Fibroblast of lung (primary cell): Measurements from ENCODE around the gene IFT81. TPM values are rescaled to one million over a fixed set of nuclear protein-coding genes. Genes with fewer than 3 reads are reported as not detected.

Source experiments
- DNase-seq, 2 donors: peaks; one replicate each; pipeline versions ENCODE4 v3.0.0 to v3.0.0-alpha.2; 2010; ENCODE audit warnings: low read depth in 2 of 2
- H2AFZ ChIP-seq: 2 replicates; pipeline ENCODE4 v1.5.1; 2012; ENCODE audit warnings: low read length, control low read depth, inconsistent platforms
- H3K27ac ChIP-seq: 2 replicates; pipeline ENCODE4 v1.5.1; 2011; ENCODE audit warnings: low read length, control low read depth; ENCODE audit not compliant: insufficient read depth
- H3K27me3 ChIP-seq: 2 replicates; pipeline ENCODE4 v1.5.1; 2011; ENCODE audit warnings: mild to moderate bottlenecking, low read length; ENCODE audit not compliant: control insufficient read depth, insufficient read depth
- H3K36me3 ChIP-seq: 2 replicates; pipeline ENCODE4 v1.5.1; 2011; ENCODE audit warnings: low read length; ENCODE audit not compliant: control insufficient read depth, insufficient read depth
- H3K4me1 ChIP-seq: 2 replicates; pipeline ENCODE4 v1.5.1; 2011; ENCODE audit warnings: low read length; ENCODE audit not compliant: control insufficient read depth, insufficient read depth; ENCODE audit errors: extremely low read depth
- H3K4me2 ChIP-seq: 2 replicates; pipeline ENCODE4 v1.5.1; 2011; ENCODE audit warnings: low read length, control low read depth; ENCODE audit not compliant: insufficient read depth; ENCODE audit errors: extremely low read depth
- H3K4me3 ChIP-seq, 4 experiments: fragments of 200-600 bp in 1 of 4; sonication (generic) in 1 of 4; replicated peaks in 1 of 4; 2 replicates each; pipeline ENCODE4 v1.5.1; 2011 to 2016; ENCODE audit warnings: low read length in 4 of 4, low read depth in 3 of 4, mild to moderate bottlenecking in 3 of 4, control low read depth in 2 of 4, inconsistent platforms in 1 of 4, mixed read lengths in 1 of 4; ENCODE audit not compliant: insufficient read depth in 1 of 4; ENCODE audit errors: control extremely low read depth in 1 of 4
- H3K79me2 ChIP-seq: 2 replicates; pipeline ENCODE4 v1.5.1; 2012; ENCODE audit warnings: mild to moderate bottlenecking, low read length, inconsistent platforms; ENCODE audit not compliant: control insufficient read depth, insufficient read depth
- H3K9ac ChIP-seq: 2 replicates; pipeline ENCODE4 v1.5.1; 2011; ENCODE audit warnings: mild to moderate bottlenecking, low read length, control low read depth; ENCODE audit not compliant: insufficient read depth
- H3K9me3 ChIP-seq: 2 replicates; pipeline ENCODE4 v1.5.1; 2012; ENCODE audit warnings: low read depth, low read length; ENCODE audit not compliant: control insufficient read depth, insufficient read depth
- H4K20me1 ChIP-seq: 2 replicates; pipeline ENCODE4 v1.5.1; 2011; ENCODE audit warnings: low read length; ENCODE audit not compliant: control insufficient read depth, insufficient read depth; ENCODE audit errors: extremely low read depth
- CTCF ChIP-seq, 2 donors: IDR thresholded peaks in 1 of 2; conservative IDR thresholded peaks in 1 of 2; 1 replicate in 1 of 2; 2 replicates in 1 of 2; pipeline ENCODE4 v1.5.1; 2011 to 2012; ENCODE audit warnings: low read length in 2 of 2, control low read depth in 1 of 2, inconsistent platforms in 1 of 2, low read depth in 1 of 2, mild to moderate bottlenecking in 1 of 2
- EZH2 ChIP-seq: IDR thresholded peaks from 2 replicates; pipeline ENCODE4 v1.5.1; 2012; ENCODE audit warnings: low read length, control low read depth, mild to moderate bottlenecking; ENCODE audit errors: missing control alignments
- polyA plus RNA-seq, 2 donors: library from polyadenylated mRNA; depleted of rRNA in 1 of 2; stranded (reverse) in 1 of 2; unstranded in 1 of 2; fragments of >200 nt; gene quantifications; 2 replicates each; pipeline ENCODE4 v1.2.1, GENCODE V29; 2011 to 2012; ENCODE audit warnings: missing spikeins in 1 of 2
- total RNA-seq: library from RNA; depleted of rRNA; stranded (reverse); fragments of >200 nt; gene quantifications from 2 replicates; pipeline ENCODE4 v1.2.1, GENCODE V29; 2014

IFT81 gene
- total and polyA plus RNA-seq, 2 donors (not counting 1 experiment from before 2014, with no cell fraction given): 17.7 to 23.6 TPM

- no peak overlapping the region for H3K4me3 ChIP-seq
- TF ChIP-seq EZH2 (no peak), CTCF (conservative IDR thresholded peaks at IDR 0.05 in 1 of 2, IDR thresholded peaks at IDR 0.05 in 1 of 2; ENCODE audit: low read depth in 1 of 2, low read length in 2 of 2) (no peak)
- H3K79me2 ChIP-seq: no peaks in the 10 kb centered on the region
- no peak for DNase-seq
- H3K36me3 ChIP-seq: peaks cover 3% of the 10 kb centered on the region
- H3K27me3 ChIP-seq: no peaks in the 10 kb centered on the region
- no peaks in the 10 kb centered on the region for H3K9me3 ChIP-seq
- H2AFZ ChIP-seq: no peak overlapping the region
- H3K27ac ChIP-seq: no peak overlapping the region
- H3K4me2 ChIP-seq: no peak overlapping the region
- H3K9ac ChIP-seq: no peak overlapping the region
- no peaks in the 10 kb centered on the region for H3K4me1 ChIP-seq
- no peaks in the 10 kb centered on the region for H4K20me1 ChIP-seq
These were observed 25.0 kb downstream of the IFT81 start for GRCh38 chr12:110149086-110149660.

- Histone ChIP-seq H3K27me3 (no peaks in the 10 kb centered on the region), H2AFZ (no peak overlapping the region), H3K4me2 (no peak overlapping the region), H3K9me3 (no peaks in the 10 kb centered on the region), H3K36me3 (no peaks in the 10 kb centered on the region), H3K79me2 (no peaks in the 10 kb centered on the region), H3K9ac (no peak overlapping the region), H3K4me3 (no peak overlapping the region), H4K20me1 (no peaks in the 10 kb centered on the region), H3K27ac (no peak overlapping the region), H3K4me1 (no peaks in the 10 kb centered on the region)
- TF ChIP-seq CTCF (conservative IDR thresholded peaks at IDR 0.05 in 1 of 2, IDR thresholded peaks at IDR 0.05 in 1 of 2; ENCODE audit: low read depth in 1 of 2, low read length in 2 of 2) (no peak), EZH2 (no peak)
- DNase-seq: no peak
These were observed 32.6 kb downstream of the IFT81 start for GRCh38 chr12:110156766-110157165.

- no peaks in the 10 kb centered on the region for H3K4me1 ChIP-seq
- no peaks in the 10 kb centered on the region for H3K79me2 ChIP-seq
- no peak overlapping the region for H3K4me2 ChIP-seq
- no peak overlapping the region for H2AFZ ChIP-seq
- TF ChIP-seq CTCF (conservative IDR thresholded peaks at IDR 0.05 in 1 of 2, IDR thresholded peaks at IDR 0.05 in 1 of 2; ENCODE audit: low read depth in 1 of 2, low read length in 2 of 2) (no peak), EZH2 (no peak)
- no peak overlapping the region for H3K4me3 ChIP-seq
- no peaks in the 10 kb centered on the region for H3K27me3 ChIP-seq
- H3K27ac ChIP-seq: no peak overlapping the region
- DNase-seq: no peak
- no peaks in the 10 kb centered on the region for H3K36me3 ChIP-seq
- H3K9me3 ChIP-seq: no peaks in the 10 kb centered on the region
- no peak overlapping the region for H3K9ac ChIP-seq
- no peaks in the 10 kb centered on the region for H4K20me1 ChIP-seq
These were observed 33.4 kb downstream of the IFT81 start for GRCh38 chr12:110157539-110157938.
